Astrocyte of the cerebellum (primary cell): ENCODE results near the gene FASTK.

Experiments used
- DNase-seq: peaks from one replicate; pipeline ENCODE4 v3.0.0-alpha.2; 2011; ENCODE audit warnings: low read depth
- H3K4me3 ChIP-seq: 2 replicates; pipeline ENCODE4 v1.5.1; 2011; ENCODE audit warnings: mild to moderate bottlenecking, low read depth, low read length, moderate library complexity
- in situ Hi-C: cut with HindIII; loops from 2 replicates; pipeline ENCODE4 v1.10.0; 2017; ENCODE audit warnings: low sequenced_read_pairs
- TF ChIP-seq, protein P1 (sequence below): IDR thresholded peaks from 2 replicates; pipeline ENCODE4 v1.5.1; 2012; ENCODE audit warnings: low read length, low read depth, moderate library complexity, mild to moderate bottlenecking; ENCODE audit errors: missing control alignments

FASTK gene

DNA sequence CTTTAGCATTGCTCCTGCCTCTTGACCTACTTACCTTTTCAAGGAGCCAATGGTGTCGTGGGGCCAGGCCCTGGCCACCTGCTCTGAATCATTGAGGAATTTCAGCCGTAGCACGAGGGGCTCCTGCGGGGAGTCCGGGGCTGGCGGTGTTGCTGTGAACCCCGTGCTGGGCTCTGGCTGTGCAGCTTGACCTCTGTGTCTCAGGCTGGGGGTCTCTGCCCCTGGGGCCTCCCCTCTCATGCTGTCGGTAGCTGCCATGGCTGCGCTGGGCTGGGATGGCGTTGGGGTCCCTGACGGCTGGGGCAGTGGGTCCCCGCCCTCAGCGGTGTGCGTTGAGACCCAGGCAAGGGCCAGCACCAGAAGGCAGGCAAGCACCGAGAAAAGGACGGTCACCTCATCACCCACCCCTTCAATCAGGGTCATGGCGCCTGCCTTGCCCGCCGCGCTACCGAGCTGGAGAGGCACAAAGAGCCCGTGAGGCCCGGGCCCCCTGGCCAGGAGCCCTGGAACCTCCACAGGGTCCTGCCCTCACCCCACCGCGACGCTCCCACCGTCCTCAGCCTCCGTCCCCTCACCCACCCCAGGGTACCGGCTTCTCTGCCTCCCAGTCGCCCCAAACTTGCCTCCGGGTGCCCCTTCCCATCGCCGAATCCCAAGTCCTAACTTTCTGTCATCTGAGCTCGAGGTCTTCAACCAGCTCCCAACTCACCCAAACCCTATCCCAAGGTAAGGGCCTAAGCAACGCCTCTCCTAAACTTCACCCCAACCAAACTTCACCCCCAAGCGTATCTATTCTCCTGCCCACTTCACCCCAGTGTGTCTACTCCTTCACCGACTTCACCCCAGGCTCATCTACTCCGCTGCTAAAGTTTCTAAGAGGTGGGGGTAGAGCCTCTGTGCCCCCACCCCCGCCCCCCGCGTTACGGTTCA is 1.8 kb upstream of the FASTK start:
- in situ Hi-C loops = no loop called here
- DNase-seq = no peak
- TF ChIP-seq, protein P1, sequence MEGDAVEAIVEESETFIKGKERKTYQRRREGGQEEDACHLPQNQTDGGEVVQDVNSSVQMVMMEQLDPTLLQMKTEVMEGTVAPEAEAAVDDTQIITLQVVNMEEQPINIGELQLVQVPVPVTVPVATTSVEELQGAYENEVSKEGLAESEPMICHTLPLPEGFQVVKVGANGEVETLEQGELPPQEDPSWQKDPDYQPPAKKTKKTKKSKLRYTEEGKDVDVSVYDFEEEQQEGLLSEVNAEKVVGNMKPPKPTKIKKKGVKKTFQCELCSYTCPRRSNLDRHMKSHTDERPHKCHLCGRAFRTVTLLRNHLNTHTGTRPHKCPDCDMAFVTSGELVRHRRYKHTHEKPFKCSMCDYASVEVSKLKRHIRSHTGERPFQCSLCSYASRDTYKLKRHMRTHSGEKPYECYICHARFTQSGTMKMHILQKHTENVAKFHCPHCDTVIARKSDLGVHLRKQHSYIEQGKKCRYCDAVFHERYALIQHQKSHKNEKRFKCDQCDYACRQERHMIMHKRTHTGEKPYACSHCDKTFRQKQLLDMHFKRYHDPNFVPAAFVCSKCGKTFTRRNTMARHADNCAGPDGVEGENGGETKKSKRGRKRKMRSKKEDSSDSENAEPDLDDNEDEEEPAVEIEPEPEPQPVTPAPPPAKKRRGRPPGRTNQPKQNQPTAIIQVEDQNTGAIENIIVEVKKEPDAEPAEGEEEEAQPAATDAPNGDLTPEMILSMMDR = no peak
- H3K4me3 ChIP-seq = peak overlapping the region; percentile 93

DNA sequence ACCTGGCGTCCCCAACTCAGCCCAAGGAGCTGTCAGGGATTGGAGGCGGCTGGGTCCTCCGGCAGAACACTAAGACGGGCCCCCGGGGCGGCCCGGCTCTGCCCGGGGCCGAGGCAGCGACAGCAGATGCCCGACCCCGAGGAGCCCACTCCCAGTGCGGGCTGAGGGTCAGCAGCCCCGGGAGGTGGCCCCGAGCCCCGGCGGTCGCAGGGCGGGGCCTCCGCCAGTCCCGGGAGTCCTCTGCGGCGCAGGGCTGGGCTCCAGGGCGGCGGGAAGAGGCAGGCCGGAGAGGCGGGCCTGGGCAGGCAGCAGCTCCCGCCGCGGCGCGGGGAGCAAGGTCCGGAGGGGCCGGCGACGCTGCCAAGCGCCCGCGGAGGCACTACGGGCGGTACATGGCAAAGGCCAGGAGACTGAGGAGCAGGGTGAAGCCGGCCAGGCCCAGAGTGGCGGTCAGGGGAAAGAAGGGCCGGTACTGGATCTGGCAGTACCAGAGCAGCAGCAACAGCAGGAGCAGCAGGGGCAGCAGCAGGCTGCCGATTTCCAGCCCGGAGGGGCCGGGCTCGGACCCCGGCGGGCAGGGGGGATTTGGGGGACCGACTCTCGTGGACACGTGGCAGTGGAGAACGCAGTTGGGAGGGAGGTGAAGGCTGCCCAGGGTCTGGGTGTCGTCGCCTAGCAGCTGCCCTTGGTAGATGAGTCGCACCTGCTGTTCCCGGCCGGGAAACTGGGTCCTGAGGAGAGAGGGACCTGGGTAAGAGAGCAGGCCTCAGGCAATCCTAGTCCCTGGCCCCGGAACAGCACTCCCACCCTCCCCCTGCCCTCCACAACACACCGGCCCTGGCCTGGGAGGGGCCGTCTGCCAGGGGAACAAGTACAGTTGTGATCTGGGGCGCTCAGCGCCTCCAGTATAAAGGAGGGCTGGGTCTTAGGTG is 827 bp upstream of the FASTK start:
- in situ Hi-C loops = no loop called here
- no peak for DNase-seq
- TF ChIP-seq, protein P1 = no peak
- H3K4me3 ChIP-seq = peak overlapping the region; percentile 93

DNA sequence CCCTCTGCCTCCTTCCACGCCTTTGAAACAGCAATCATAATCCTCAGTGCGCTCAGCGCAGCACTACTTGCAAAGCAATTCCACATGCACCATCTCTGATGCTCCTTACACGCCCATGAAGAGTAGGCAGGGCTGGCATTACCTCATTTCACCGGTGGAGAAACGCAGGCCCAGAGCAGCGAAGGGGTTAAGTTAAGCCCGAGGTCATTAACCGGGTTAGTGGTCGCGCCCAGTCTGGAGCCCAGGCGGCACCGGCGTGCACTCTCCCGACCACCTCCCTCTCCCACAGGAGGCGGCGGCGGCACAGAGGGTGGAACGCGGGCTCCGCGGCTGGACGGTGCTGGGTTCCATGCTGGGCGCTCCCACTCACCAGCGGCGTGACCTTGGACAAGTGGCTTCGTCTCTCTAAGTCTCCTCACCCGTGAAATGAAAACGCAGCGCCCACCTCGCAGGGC is 515 bp downstream of the FASTK start:
- TF ChIP-seq, protein P1 = no peak
- DNase-seq = no peak
- in situ Hi-C loops = no loop called here
- H3K4me3 ChIP-seq = peak overlapping the region; percentile 93

DNA sequence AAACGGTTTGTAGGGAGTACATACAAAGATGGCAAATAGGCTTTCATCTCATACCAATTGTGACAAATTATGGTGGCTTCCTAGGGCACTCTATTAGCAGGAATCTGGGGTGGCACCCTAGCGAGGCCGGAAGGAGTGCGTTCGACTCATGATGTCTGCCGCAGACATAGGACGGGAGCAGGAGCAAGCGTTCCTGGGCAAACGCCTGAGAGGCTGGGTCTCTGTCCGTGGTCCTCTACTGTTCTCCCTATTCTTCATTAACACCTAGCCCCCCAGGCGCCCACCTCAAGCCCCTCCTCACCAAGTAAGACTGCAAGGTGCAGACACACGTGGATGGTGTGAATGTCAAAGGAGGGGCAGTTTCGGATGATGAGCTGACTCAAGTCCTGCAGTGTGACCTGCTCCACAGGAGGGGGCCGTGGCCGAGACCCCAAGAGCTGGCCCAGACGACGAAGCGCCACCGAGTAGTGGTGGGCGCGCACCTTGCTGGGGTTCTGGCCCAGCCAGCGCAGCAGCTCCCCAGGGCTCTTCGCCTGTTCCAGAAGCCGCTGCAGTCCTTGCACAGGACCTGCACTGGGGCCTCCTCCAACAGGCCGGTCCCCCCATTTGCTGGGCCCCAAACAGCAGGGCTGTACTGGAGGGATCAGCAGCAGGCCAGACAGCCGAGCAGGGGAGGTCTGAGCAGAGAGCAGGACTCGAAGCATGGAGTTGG is 1.3 kb downstream of the FASTK start:
- DNase-seq = no peak
- in situ Hi-C loops = no loop called here
- H3K4me3 ChIP-seq = peak overlapping the region; percentile 93
- TF ChIP-seq, protein P1 = no peak

DNA sequence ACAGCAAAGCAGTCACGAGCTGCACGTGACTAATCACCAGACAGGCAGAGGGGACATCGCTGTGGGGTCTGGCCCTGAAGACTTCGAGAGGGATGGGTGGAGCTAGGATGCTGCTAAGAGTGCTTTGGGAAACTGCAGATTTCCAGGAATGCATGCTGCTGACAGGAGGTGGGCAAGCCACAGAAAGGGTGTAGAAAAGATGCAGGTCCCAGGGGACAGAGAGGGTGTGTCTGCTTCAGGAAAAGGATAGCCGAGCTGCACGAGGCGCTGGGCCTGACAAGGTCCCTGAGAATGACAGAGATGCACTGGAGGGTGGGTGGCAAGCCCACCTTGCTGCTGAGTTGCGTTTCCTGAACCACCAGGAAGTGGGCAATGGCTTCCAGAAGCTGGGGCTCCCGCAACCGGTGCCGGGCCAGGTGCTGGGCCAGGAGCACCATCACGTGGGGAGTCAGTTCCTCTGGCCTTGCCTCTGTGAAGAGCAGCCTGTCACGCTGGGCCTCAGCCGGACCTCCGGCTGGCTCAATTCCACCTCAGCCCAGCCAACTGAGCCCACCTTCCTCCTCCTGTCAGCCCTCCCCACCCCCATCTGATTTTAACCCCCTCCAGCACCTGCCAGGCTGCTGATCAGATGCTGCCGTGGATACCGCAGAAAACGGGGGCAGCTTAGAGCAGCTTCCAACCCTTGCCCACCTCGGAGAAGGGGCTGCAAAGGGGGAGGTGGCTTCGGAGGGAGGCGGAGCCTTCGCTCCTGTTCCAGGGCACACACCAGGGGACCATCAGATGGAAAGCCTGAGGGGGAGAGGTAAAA is 2.2 kb downstream of the FASTK start:
- TF ChIP-seq, protein P1 = no peak
- no peak overlapping the region for H3K4me3 ChIP-seq
- in situ Hi-C loops = no loop called here
- no peak for DNase-seq
